Measurements from ENCODE around the gene AKAP13. TPM values are rescaled to one million over a fixed set of nuclear protein-coding genes. Genes with fewer than 3 reads are reported as not detected.

The AKAP13 gene
- total and polyA plus RNA-seq, 5 donors from 2014 or later = 106 to 482 (median 112) TPM

GRCh38 chr15:85672332-85673084 is 292.1 kb downstream of the AKAP13 start:
- no peaks in the 10 kb centered on the region for H3K9me3 ChIP-seq (ENCODE audit: control insufficient read depth in 2 of 2, low read length in 2 of 2)
- H3K27ac Mint-ChIP-seq = peak overlapping the region in 1 of 3 donors; percentile 80
- DNase-seq (no peak), ATAC-seq (ENCODE audit: low read depth in 2 of 2) (no peak)
- H3K27me3 ChIP-seq (ENCODE audit: control insufficient read depth, insufficient read depth, low read length) = no peaks in the 10 kb centered on the region
- peaks cover 64% of the 10 kb centered on the region for H3K36me3 ChIP-seq (ENCODE audit: control insufficient read depth, insufficient read depth, low read length)
- no peaks in the 10 kb centered on the region for H3K27me3 Mint-ChIP-seq
- no peaks in the 10 kb centered on the region for H3K9me3 Mint-ChIP-seq
- peaks cover 57% of the 10 kb centered on the region for H3K36me3 Mint-ChIP-seq
- no peak overlapping the region for H3K4me3 ChIP-seq (ENCODE audit: low read depth, low read length)
- H3K4me1 ChIP-seq (ENCODE audit: control insufficient read depth, insufficient read depth, low read length, poor library complexity, severe bottlenecking) = peaks cover 11% of the 10 kb centered on the region
- H3K27ac ChIP-seq (ENCODE audit: insufficient read depth, low read length, poor library complexity, severe bottlenecking) = no peak overlapping the region
- peaks cover 15 to 27% (median 20%) of the 10 kb centered on the region in 4 donors for H3K4me1 Mint-ChIP-seq
- no peak overlapping the region for H3K4me3 Mint-ChIP-seq

- H3K4me1 ChIP-seq (ENCODE audit: control insufficient read depth, insufficient read depth, low read length, poor library complexity, severe bottlenecking) = peaks cover 3% of the 10 kb centered on the region
- H3K27ac ChIP-seq (ENCODE audit: insufficient read depth, low read length, poor library complexity, severe bottlenecking) = no peak overlapping the region
- Mint-ChIP-seq H3K27me3 (no peaks in the 10 kb centered on the region), H3K4me3 (no peak overlapping the region), H3K4me1 (peaks cover 8 to 19% (median 13%) of the 10 kb centered on the region in 4 donors), H3K9me3 (no peaks in the 10 kb centered on the region), H3K36me3 (peaks cover 54% of the 10 kb centered on the region), H3K27ac (peak overlapping the region in 1 of 3 donors; percentile 80)
- DNase-seq (no peak), ATAC-seq (ENCODE audit: low read depth in 2 of 2) (no peak)
- no peaks in the 10 kb centered on the region for H3K27me3 ChIP-seq (ENCODE audit: control insufficient read depth, insufficient read depth, low read length)
- no peaks in the 10 kb centered on the region for H3K9me3 ChIP-seq (ENCODE audit: control insufficient read depth in 2 of 2, low read length in 2 of 2)
- peaks cover 66% of the 10 kb centered on the region for H3K36me3 ChIP-seq (ENCODE audit: control insufficient read depth, insufficient read depth, low read length)
- no peak overlapping the region for H3K4me3 ChIP-seq (ENCODE audit: low read depth, low read length)
Observed at GRCh38 chr15:85673326-85673725, 292.9 kb downstream of the AKAP13 start.

- H3K4me3 ChIP-seq (ENCODE audit: low read depth, low read length) = no peak overlapping the region
- ATAC-seq (ENCODE audit: low read depth in 2 of 2) = no peak
- H3K9me3 Mint-ChIP-seq = no peaks in the 10 kb centered on the region
- no peaks in the 10 kb centered on the region for H3K9me3 ChIP-seq (ENCODE audit: control insufficient read depth in 2 of 2, low read length in 2 of 2)
- no peak overlapping the region for H3K27ac ChIP-seq (ENCODE audit: insufficient read depth, low read length, poor library complexity, severe bottlenecking)
- H3K36me3 Mint-ChIP-seq = peaks cover 41% of the 10 kb centered on the region
- H3K4me1 ChIP-seq (ENCODE audit: control insufficient read depth, insufficient read depth, low read length, poor library complexity, severe bottlenecking) = no peaks in the 10 kb centered on the region
- peaks cover 51% of the 10 kb centered on the region for H3K36me3 ChIP-seq (ENCODE audit: control insufficient read depth, insufficient read depth, low read length)
- peaks cover 3 to 22% (median 13%) of the 10 kb centered on the region in 4 donors for H3K4me1 Mint-ChIP-seq
- no peaks in the 10 kb centered on the region for H3K27me3 ChIP-seq (ENCODE audit: control insufficient read depth, insufficient read depth, low read length)
- peak overlapping the region in 2 of 3 donors; percentile 14 to 17 for H3K27ac Mint-ChIP-seq
- H3K27me3 Mint-ChIP-seq = no peaks in the 10 kb centered on the region
- H3K4me3 Mint-ChIP-seq = no peak overlapping the region
- DNase-seq = no peak
Observed at GRCh38 chr15:85676342-85677098, 296.1 kb downstream of the AKAP13 start.

GRCh38 chr15:85679231-85679630 is 298.8 kb downstream of the AKAP13 start:
- Mint-ChIP-seq H3K4me1 (peaks cover 3 to 15% (median 10%) of the 10 kb centered on the region in 4 donors), H3K4me3 (no peak overlapping the region), H3K27me3 (no peaks in the 10 kb centered on the region), H3K27ac (peak overlapping the region in 1 of 3 donors; percentile 26), H3K9me3 (no peaks in the 10 kb centered on the region), H3K36me3 (peaks cover 36% of the 10 kb centered on the region)
- H3K36me3 ChIP-seq (ENCODE audit: control insufficient read depth, insufficient read depth, low read length) = peaks cover 50% of the 10 kb centered on the region
- no peak overlapping the region for H3K4me3 ChIP-seq (ENCODE audit: low read depth, low read length)
- DNase-seq = no peak
- H3K27ac ChIP-seq (ENCODE audit: insufficient read depth, low read length, poor library complexity, severe bottlenecking) = no peak overlapping the region
- no peaks in the 10 kb centered on the region for H3K4me1 ChIP-seq (ENCODE audit: control insufficient read depth, insufficient read depth, low read length, poor library complexity, severe bottlenecking)
- no peaks in the 10 kb centered on the region for H3K27me3 ChIP-seq (ENCODE audit: control insufficient read depth, insufficient read depth, low read length)
- H3K9me3 ChIP-seq (ENCODE audit: control insufficient read depth in 2 of 2, low read length in 2 of 2) = no peaks in the 10 kb centered on the region
- no peak for ATAC-seq (ENCODE audit: low read depth in 2 of 2)

- Histone ChIP-seq H3K36me3 (ENCODE audit: control insufficient read depth, insufficient read depth, low read length) (peaks cover 59% of the 10 kb centered on the region), H3K9me3 (ENCODE audit: control insufficient read depth in 2 of 2, low read length in 2 of 2) (no peaks in the 10 kb centered on the region), H3K4me1 (ENCODE audit: control insufficient read depth, insufficient read depth, low read length, poor library complexity, severe bottlenecking) (no peaks in the 10 kb centered on the region), H3K27ac (ENCODE audit: insufficient read depth, low read length, poor library complexity, severe bottlenecking) (no peak overlapping the region), H3K4me3 (ENCODE audit: low read depth, low read length) (no peak overlapping the region), H3K27me3 (ENCODE audit: control insufficient read depth, insufficient read depth, low read length) (no peaks in the 10 kb centered on the region)
- DNase-seq (no peak), ATAC-seq (ENCODE audit: low read depth in 2 of 2) (no peak)
- Mint-ChIP-seq H3K27me3 (no peaks in the 10 kb centered on the region), H3K4me1 (peaks cover 4 to 17% (median 14%) of the 10 kb centered on the region in 4 donors), H3K9me3 (no peaks in the 10 kb centered on the region), H3K36me3 (peaks cover 30% of the 10 kb centered on the region), H3K27ac (peak overlapping the region in 1 of 3 donors; percentile 81), H3K4me3 (no peak overlapping the region)
Observed at GRCh38 chr15:85681386-85681785, 301.0 kb downstream of the AKAP13 start.

GRCh38 chr15:85684174-85684710 is 303.8 kb downstream of the AKAP13 start:
- Mint-ChIP-seq H3K4me1 (peaks cover 29 to 40% (median 31%) of the 10 kb centered on the region in 4 donors), H3K36me3 (peaks cover 21% of the 10 kb centered on the region), H3K27ac (peak overlapping the region in 2 of 3 donors; percentile 43 to 79), H3K27me3 (no peaks in the 10 kb centered on the region), H3K9me3 (no peaks in the 10 kb centered on the region), H3K4me3 (peak overlapping the region in 1 of 4 donors; percentile 32)
- Histone ChIP-seq H3K4me3 (ENCODE audit: low read depth, low read length) (no peak overlapping the region), H3K4me1 (ENCODE audit: control insufficient read depth, insufficient read depth, low read length, poor library complexity, severe bottlenecking) (peaks cover 28% of the 10 kb centered on the region), H3K9me3 (ENCODE audit: control insufficient read depth in 2 of 2, low read length in 2 of 2) (no peaks in the 10 kb centered on the region), H3K27ac (ENCODE audit: insufficient read depth, low read length, poor library complexity, severe bottlenecking) (no peak overlapping the region), H3K36me3 (ENCODE audit: control insufficient read depth, insufficient read depth, low read length) (peaks cover 44% of the 10 kb centered on the region), H3K27me3 (ENCODE audit: control insufficient read depth, insufficient read depth, low read length) (no peaks in the 10 kb centered on the region)
- DNase-seq = no peak
- ATAC-seq (ENCODE audit: low read depth in 2 of 2) = no peak

GRCh38 chr15:85685356-85685755 is 305.0 kb downstream of the AKAP13 start:
- H3K27ac Mint-ChIP-seq = peak overlapping the region in 1 of 3 donors; percentile 8
- H3K9me3 Mint-ChIP-seq = peaks cover 0 to 1% (median 0%) of the 10 kb centered on the region in 7 donors
- H3K27me3 Mint-ChIP-seq = no peaks in the 10 kb centered on the region
- Histone ChIP-seq H3K27me3 (ENCODE audit: control insufficient read depth, insufficient read depth, low read length) (no peaks in the 10 kb centered on the region), H3K9me3 (ENCODE audit: control insufficient read depth in 2 of 2, low read length in 2 of 2) (no peaks in the 10 kb centered on the region), H3K36me3 (ENCODE audit: control insufficient read depth, insufficient read depth, low read length) (peaks cover 44% of the 10 kb centered on the region), H3K4me3 (ENCODE audit: low read depth, low read length) (no peak overlapping the region), H3K27ac (ENCODE audit: insufficient read depth, low read length, poor library complexity, severe bottlenecking) (no peak overlapping the region), H3K4me1 (ENCODE audit: control insufficient read depth, insufficient read depth, low read length, poor library complexity, severe bottlenecking) (peaks cover 39% of the 10 kb centered on the region)
- peaks cover 28 to 43% (median 36%) of the 10 kb centered on the region in 4 donors for H3K4me1 Mint-ChIP-seq
- H3K36me3 Mint-ChIP-seq = peaks cover 21% of the 10 kb centered on the region
- ATAC-seq (ENCODE audit: low read depth in 2 of 2) (no peak), DNase-seq (no peak)
- no peak overlapping the region for H3K4me3 Mint-ChIP-seq
